ENCODE data around the gene SCCPDH. TPM values are rescaled to one million over a fixed set of nuclear protein-coding genes. Genes with fewer than 3 reads are reported as not detected.
"Not testable (repeated sequence)": the region's sequence is repeated elsewhere in the genome, so short reads cannot be mapped to it uniquely, and the experiment has no call there.

SCCPDH gene
- polyA plus RNA-seq, 1 of the 3 experiments (the other 2 are of a cell fraction), result 32.2 TPM

DNA sequence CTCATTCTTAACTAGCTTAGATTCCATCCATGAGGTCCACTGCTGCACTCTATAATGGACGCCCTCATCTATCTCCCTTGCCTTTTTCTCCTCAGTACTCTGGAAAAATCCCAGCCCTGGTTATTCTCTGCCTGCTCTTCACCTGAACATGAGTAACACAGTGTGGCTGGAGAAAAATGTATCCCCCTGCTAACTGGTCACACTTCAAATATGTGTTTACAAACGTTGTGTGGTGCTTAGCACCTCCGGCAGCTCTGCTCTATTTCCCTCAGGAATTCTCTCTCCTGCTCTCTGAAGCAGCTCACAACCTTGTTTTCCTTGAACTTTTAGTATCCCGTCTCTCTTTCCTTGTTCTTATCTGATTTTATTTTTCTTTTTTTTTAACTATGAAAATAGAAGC is 4.1 kb downstream of the SCCPDH start:
- CTCF ChIA-PET, result interaction anchor here (0.9 to 1.2 kb wide), 2 partner anchors 38 to 39 kb away, joined by 3 to 5 read pairs; no protein-coding TSS in a partner anchor
- Histone ChIP-seq H3K36me3 (replicated peaks in 1 of 2; ENCODE audit: control insufficient read depth in 1 of 2, insufficient read depth in 2 of 2, low read length in 1 of 2) (peaks cover 41 to 48% of the 10 kb centered on the region in 2 experiments), H3K4me3 (ENCODE audit: low read depth in 2 of 2, low read length in 1 of 2) (no peak overlapping the region), H3F3A (replicated peaks; ENCODE audit: insufficient read depth) (peaks cover 4% of the 10 kb centered on the region), H2AFZ (ENCODE audit: low read depth) (no peak overlapping the region), H3K4me1 (ENCODE audit: control insufficient read depth in 1 of 2, insufficient read depth in 2 of 2, low read depth in 1 of 2, low read length in 1 of 2) (peaks cover 0 to 8% of the 10 kb centered on the region in 2 experiments; a peak in 2 of 4 replicates), H3K79me2 (ENCODE audit: insufficient read depth) (peaks cover 65% of the 10 kb centered on the region), H4K20me1 (ENCODE audit: insufficient read depth) (no peaks in the 10 kb centered on the region), H3K9me3 (no peaks in the 10 kb centered on the region), H3K27me3 (ENCODE audit: insufficient read depth) (no peaks in the 10 kb centered on the region), H3K9ac (no peak overlapping the region), H3K9me2 (no peaks in the 10 kb centered on the region), H3K4me2 (no peak overlapping the region), H3K27ac (ENCODE audit: low read depth in 2 of 2, low read length in 1 of 2) (no peak overlapping the region)
- POLR2A ChIA-PET, result no interaction called here
- TF ChIP-seq, protein P1, sequence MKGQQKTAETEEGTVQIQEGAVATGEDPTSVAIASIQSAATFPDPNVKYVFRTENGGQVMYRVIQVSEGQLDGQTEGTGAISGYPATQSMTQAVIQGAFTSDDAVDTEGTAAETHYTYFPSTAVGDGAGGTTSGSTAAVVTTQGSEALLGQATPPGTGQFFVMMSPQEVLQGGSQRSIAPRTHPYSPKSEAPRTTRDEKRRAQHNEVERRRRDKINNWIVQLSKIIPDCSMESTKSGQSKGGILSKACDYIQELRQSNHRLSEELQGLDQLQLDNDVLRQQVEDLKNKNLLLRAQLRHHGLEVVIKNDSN (IDR thresholded peaks at IDR 0.05; ENCODE audit: borderline replicate concordance, low read depth), result no peak
- TF ChIP-seq TCF12 (IDR thresholded peaks at IDR 0.05) (no peak), FOXM1 (IDR thresholded peaks at IDR 0.05; ENCODE audit: low read depth) (no peak), NRF1 (IDR thresholded peaks at IDR 0.05; ENCODE audit: low read depth, low read length) (no peak), NFIC (IDR thresholded peaks at IDR 0.05; ENCODE audit: borderline replicate concordance) (no peak), RAD21 (IDR thresholded peaks at IDR 0.05; ENCODE audit: low read length) (no peak), ELF1 (IDR thresholded peaks at IDR 0.05) (no peak), RCOR1 (IDR thresholded peaks at IDR 0.05; ENCODE audit: low read length) (no peak), EZH2phosphoT487 (IDR thresholded peaks at IDR 0.05; ENCODE audit: borderline replicate concordance, low read depth) (no peak)
- TF ChIP-seq, protein P2, sequence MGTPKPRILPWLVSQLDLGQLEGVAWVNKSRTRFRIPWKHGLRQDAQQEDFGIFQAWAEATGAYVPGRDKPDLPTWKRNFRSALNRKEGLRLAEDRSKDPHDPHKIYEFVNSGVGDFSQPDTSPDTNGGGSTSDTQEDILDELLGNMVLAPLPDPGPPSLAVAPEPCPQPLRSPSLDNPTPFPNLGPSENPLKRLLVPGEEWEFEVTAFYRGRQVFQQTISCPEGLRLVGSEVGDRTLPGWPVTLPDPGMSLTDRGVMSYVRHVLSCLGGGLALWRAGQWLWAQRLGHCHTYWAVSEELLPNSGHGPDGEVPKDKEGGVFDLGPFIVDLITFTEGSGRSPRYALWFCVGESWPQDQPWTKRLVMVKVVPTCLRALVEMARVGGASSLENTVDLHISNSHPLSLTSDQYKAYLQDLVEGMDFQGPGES (IDR thresholded peaks at IDR 0.05; ENCODE audit: low read depth, low read length), result no peak
- TF ChIP-seq, protein P3, sequence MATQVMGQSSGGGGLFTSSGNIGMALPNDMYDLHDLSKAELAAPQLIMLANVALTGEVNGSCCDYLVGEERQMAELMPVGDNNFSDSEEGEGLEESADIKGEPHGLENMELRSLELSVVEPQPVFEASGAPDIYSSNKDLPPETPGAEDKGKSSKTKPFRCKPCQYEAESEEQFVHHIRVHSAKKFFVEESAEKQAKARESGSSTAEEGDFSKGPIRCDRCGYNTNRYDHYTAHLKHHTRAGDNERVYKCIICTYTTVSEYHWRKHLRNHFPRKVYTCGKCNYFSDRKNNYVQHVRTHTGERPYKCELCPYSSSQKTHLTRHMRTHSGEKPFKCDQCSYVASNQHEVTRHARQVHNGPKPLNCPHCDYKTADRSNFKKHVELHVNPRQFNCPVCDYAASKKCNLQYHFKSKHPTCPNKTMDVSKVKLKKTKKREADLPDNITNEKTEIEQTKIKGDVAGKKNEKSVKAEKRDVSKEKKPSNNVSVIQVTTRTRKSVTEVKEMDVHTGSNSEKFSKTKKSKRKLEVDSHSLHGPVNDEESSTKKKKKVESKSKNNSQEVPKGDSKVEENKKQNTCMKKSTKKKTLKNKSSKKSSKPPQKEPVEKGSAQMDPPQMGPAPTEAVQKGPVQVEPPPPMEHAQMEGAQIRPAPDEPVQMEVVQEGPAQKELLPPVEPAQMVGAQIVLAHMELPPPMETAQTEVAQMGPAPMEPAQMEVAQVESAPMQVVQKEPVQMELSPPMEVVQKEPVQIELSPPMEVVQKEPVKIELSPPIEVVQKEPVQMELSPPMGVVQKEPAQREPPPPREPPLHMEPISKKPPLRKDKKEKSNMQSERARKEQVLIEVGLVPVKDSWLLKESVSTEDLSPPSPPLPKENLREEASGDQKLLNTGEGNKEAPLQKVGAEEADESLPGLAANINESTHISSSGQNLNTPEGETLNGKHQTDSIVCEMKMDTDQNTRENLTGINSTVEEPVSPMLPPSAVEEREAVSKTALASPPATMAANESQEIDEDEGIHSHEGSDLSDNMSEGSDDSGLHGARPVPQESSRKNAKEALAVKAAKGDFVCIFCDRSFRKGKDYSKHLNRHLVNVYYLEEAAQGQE (IDR thresholded peaks at IDR 0.05; ENCODE audit: low read depth, low read length), result no peak
- TF ChIP-seq, protein P4, sequence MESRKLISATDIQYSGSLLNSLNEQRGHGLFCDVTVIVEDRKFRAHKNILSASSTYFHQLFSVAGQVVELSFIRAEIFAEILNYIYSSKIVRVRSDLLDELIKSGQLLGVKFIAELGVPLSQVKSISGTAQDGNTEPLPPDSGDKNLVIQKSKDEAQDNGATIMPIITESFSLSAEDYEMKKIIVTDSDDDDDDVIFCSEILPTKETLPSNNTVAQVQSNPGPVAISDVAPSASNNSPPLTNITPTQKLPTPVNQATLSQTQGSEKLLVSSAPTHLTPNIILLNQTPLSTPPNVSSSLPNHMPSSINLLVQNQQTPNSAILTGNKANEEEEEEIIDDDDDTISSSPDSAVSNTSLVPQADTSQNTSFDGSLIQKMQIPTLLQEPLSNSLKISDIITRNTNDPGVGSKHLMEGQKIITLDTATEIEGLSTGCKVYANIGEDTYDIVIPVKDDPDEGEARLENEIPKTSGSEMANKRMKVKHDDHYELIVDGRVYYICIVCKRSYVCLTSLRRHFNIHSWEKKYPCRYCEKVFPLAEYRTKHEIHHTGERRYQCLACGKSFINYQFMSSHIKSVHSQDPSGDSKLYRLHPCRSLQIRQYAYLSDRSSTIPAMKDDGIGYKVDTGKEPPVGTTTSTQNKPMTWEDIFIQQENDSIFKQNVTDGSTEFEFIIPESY (IDR thresholded peaks at IDR 0.05; ENCODE audit: borderline replicate concordance, low read depth), result no peak
- TF ChIP-seq, protein P5, sequence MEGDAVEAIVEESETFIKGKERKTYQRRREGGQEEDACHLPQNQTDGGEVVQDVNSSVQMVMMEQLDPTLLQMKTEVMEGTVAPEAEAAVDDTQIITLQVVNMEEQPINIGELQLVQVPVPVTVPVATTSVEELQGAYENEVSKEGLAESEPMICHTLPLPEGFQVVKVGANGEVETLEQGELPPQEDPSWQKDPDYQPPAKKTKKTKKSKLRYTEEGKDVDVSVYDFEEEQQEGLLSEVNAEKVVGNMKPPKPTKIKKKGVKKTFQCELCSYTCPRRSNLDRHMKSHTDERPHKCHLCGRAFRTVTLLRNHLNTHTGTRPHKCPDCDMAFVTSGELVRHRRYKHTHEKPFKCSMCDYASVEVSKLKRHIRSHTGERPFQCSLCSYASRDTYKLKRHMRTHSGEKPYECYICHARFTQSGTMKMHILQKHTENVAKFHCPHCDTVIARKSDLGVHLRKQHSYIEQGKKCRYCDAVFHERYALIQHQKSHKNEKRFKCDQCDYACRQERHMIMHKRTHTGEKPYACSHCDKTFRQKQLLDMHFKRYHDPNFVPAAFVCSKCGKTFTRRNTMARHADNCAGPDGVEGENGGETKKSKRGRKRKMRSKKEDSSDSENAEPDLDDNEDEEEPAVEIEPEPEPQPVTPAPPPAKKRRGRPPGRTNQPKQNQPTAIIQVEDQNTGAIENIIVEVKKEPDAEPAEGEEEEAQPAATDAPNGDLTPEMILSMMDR (IDR thresholded peaks at IDR 0.05), result no peak
- 93% methylated on average over 4 of the region's 4 CpGs for WGBS (ENCODE audit: low lambda C conversion rate)
- no peak for DNase-seq

DNA sequence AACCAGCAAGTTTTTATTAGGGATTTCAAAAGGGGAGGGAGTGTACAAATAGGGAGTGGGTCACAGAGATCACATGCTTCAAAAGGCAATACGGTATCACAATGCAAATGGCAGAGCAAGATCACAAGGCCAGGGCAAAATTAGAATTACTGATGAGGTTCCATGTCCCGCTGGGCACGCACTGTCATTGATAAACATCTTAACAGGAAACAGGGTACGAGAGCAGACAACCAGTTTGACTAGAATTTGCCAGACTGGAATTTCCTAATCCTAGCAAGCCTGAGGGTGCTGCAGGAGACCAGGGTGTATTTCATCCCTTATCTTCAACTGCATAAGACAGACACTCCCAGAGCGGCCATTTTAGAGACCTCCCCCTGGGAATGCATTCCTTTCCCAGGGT is 4.8 kb downstream of the SCCPDH start:
- H4K20me1 ChIP-seq (ENCODE audit: insufficient read depth); POLR2A ChIA-PET; H2AFZ ChIP-seq (ENCODE audit: low read depth); H3K9me2 ChIP-seq; H3K4me2 ChIP-seq; H3K4me1 ChIP-seq (ENCODE audit: control insufficient read depth in 1 of 2, insufficient read depth in 2 of 2, low read depth in 1 of 2, low read length in 1 of 2); H3K27me3 ChIP-seq (ENCODE audit: insufficient read depth); DNase-seq; H3K9ac ChIP-seq; H3F3A ChIP-seq (replicated peaks; ENCODE audit: insufficient read depth); H3K9me3 ChIP-seq; H3K27ac ChIP-seq (ENCODE audit: low read depth in 2 of 2, low read length in 1 of 2); H3K4me3 ChIP-seq (ENCODE audit: low read depth in 2 of 2, low read length in 1 of 2): not testable (repeated sequence)
- 88% methylated on average over 4 of the region's 5 CpGs for WGBS (ENCODE audit: low lambda C conversion rate)
- peaks cover 60% of the 10 kb centered on the region for H3K79me2 ChIP-seq (ENCODE audit: insufficient read depth)
- CTCF ChIA-PET, result interaction anchor here (1.2 kb wide), 1 partner anchor 40 kb away, joined by 5 read pairs; no protein-coding TSS in a partner anchor
- H3K36me3 ChIP-seq (replicated peaks in 1 of 2; ENCODE audit: control insufficient read depth in 1 of 2, insufficient read depth in 2 of 2, low read length in 1 of 2), result peaks cover 46 to 51% of the 10 kb centered on the region in 2 experiments
